ENCODE measurements around the gene ADGRA3.

DNA sequence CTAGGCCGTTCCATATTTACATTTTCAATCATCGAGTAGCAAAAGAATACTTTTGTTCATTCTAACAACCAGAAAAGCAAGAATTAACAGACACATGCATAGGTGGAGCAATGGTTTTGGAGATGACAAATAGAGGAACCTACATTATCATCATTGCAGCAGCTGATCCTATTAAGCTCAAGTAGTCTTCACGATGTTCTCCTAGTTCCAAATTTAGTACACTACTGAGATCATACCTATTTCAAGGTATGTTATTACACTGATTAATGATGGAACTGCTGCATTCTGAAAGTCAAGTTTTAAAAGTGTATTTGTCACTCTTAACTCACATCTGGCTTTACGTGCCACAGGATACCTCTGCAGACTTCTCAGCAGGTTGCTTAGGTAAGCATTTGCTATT, 87.4 kb downstream of the ADGRA3 start:
- TF ChIP-seq, protein P1, sequence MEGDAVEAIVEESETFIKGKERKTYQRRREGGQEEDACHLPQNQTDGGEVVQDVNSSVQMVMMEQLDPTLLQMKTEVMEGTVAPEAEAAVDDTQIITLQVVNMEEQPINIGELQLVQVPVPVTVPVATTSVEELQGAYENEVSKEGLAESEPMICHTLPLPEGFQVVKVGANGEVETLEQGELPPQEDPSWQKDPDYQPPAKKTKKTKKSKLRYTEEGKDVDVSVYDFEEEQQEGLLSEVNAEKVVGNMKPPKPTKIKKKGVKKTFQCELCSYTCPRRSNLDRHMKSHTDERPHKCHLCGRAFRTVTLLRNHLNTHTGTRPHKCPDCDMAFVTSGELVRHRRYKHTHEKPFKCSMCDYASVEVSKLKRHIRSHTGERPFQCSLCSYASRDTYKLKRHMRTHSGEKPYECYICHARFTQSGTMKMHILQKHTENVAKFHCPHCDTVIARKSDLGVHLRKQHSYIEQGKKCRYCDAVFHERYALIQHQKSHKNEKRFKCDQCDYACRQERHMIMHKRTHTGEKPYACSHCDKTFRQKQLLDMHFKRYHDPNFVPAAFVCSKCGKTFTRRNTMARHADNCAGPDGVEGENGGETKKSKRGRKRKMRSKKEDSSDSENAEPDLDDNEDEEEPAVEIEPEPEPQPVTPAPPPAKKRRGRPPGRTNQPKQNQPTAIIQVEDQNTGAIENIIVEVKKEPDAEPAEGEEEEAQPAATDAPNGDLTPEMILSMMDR (IDR thresholded peaks at IDR 0.05), result no peak
- TF ChIP-seq POLR2A (IDR thresholded peaks at IDR 0.05), result no peak

Data from thyroid gland (tissue), 4 donors.